Subcutaneous adipose tissue (tissue), 4 donors: Measurements from ENCODE around the gene BPTF. TPM values are rescaled to one million over a fixed set of nuclear protein-coding genes. Genes with fewer than 3 reads are reported as not detected.

Experiments
- small RNA-seq: library from RNA; depleted of rRNA; stranded (forward); fragments of <200 nt; gene quantifications from one replicate; pipeline ENCODE3, GENCODE V24; 2016
- total RNA-seq, 4 donors: library from RNA; depleted of rRNA; stranded (reverse); fragments of >200 nt; gene quantifications; one replicate each; pipeline ENCODE4 v1.1.0, GENCODE V29; 2016

The BPTF gene
- total RNA-seq, 4 donors from 2014 or later: 64.4 to 95.9 (median 77.5) TPM

Small RNAs within 50 kb of the gene (small RNA-seq; reads per million reads assigned to genes)
- not detected for gene RN7SL622P

Other genes starting within 250 kb of the BPTF start
- 10 to 100 TPM; 23.6 to 45.7 (median 27.3) TPM for gene NOL11, start 107.6 kb upstream of the BPTF start, total RNA-seq
- 10 to 100 TPM in 1 of 4 donors, 1 to 10 TPM in 3; 5.1 to 10.4 (median 7.9) TPM for gene C17orf58, start 171.0 kb downstream of the BPTF start, total RNA-seq
- 10 to 100 TPM in 3 of 4 donors, 1 to 10 TPM in 1; 8.3 to 24.5 (median 16.5) TPM for gene KPNA2, start 210.2 kb downstream of the BPTF start, total RNA-seq